C4-2B (cell line): ENCODE results near the gene HNRNPDL.

ENCODE experiments used
- CTCF ChIP-seq: fragments of 450-650 bp; conservative IDR thresholded peaks from 2 replicates; pipeline ENCODE4 v1.5.1; 2017; ENCODE audit warnings: mild to moderate bottlenecking
- ZFX ChIP-seq: fragments of 450-650 bp; IDR thresholded peaks from 2 replicates; pipeline ENCODE4 v1.6.1; 2017

- TF ChIP-seq CTCF (no peak), ZFX (no peak)
Measured at GRCh38 chr4:82422616-82423015, 7.6 kb downstream of the HNRNPDL start.
